ENCODE measurements around the gene KCNQ1. TPM values are rescaled to one million over a fixed set of nuclear protein-coding genes. Genes with fewer than 3 reads are reported as not detected.

The KCNQ1 gene
- total and polyA plus RNA-seq, 2 of the 13 experiments (the other 11 are each of a cell fraction or from before 2014, with no cell fraction given) = 0.02 to 0.08 TPM

GRCh38 chr11:2588809-2589537 is 144.2 kb downstream of the KCNQ1 start:
- WGBS (ENCODE audit: low lambda C conversion rate) = 48% methylated on average over 15 of the region's 29 CpGs
- H3K9ac ChIP-seq (ENCODE audit: insufficient read depth, low read depth, low read length) = no peak overlapping the region
- H3K4me2 ChIP-seq (ENCODE audit: low read depth, low read length) = no peak overlapping the region
- peaks cover 25 to 91% of the 10 kb centered on the region in 2 experiments for H3K27me3 ChIP-seq (ENCODE audit: control insufficient read depth in 1 of 2, insufficient read depth in 2 of 2, low read length in 2 of 2)
- H3K36me3 ChIP-seq (replicated peaks in 1 of 2; ENCODE audit: control insufficient read depth in 1 of 2, insufficient read depth in 2 of 2, low read length in 2 of 2) = no peaks in the 10 kb centered on the region
- H2AFZ ChIP-seq (ENCODE audit: low read length) = no peak overlapping the region
- H3K4me3 ChIP-seq (replicated peaks in 1 of 3; ENCODE audit: insufficient read depth in 1 of 3, low read depth in 2 of 3, low read length in 3 of 3) = no peak overlapping the region
- TF ChIP-seq CBX1 (IDR thresholded peaks at IDR 0.05; ENCODE audit: low read depth) (no peak), ZNF766 (CRISPR knock-in tag; IDR thresholded peaks at IDR 0.05; ENCODE audit: borderline replicate concordance) (no peak), ZNF484 (CRISPR knock-in tag; IDR thresholded peaks at IDR 0.05; ENCODE audit: borderline replicate concordance, low read depth) (no peak), ZNF773 (CRISPR knock-in tag; IDR thresholded peaks at IDR 0.05; ENCODE audit: borderline replicate concordance) (no peak), HCFC1 (IDR thresholded peaks at IDR 0.05; ENCODE audit: low read depth, low read length) (no peak), FOXM1 (CRISPR knock-in tag; IDR thresholded peaks at IDR 0.05) (no peak), ZFX (CRISPR knock-in tag; IDR thresholded peaks at IDR 0.05; ENCODE audit: low read depth) (no peak), ZBTB3 (CRISPR knock-in tag; IDR thresholded peaks at IDR 0.05; ENCODE audit: borderline replicate concordance, low read depth) (no peak), TGIF2 (CRISPR knock-in tag; IDR thresholded peaks at IDR 0.05) (no peak), TIGD3 (CRISPR knock-in tag; IDR thresholded peaks at IDR 0.05; ENCODE audit: borderline replicate concordance) (no peak), ZNF616 (CRISPR knock-in tag; IDR thresholded peaks at IDR 0.05; ENCODE audit: low read depth) (no peak), ZNF3 (CRISPR knock-in tag; IDR thresholded peaks at IDR 0.05) (no peak), RNF219 (CRISPR knock-in tag; IDR thresholded peaks at IDR 0.05) (no peak)
- in situ Hi-C loops (cut with HindIII; ENCODE audit: extremely low pct_ligation_motif_present, low pct_unique_long_range_greater_than_20kb) (no loop called here), intact Hi-C loops (cut with micrococcal nuclease; ENCODE audit: unreplicated experiment) (no loop called here)
- ATAC-seq (no peak), DNase-seq (ENCODE audit: low spot score) (no peak), FAIRE-seq (no peak)
- H3K9me3 ChIP-seq (ENCODE audit: low read length) = no peaks in the 10 kb centered on the region
- no peaks in the 10 kb centered on the region for H3K4me1 ChIP-seq (ENCODE audit: insufficient read depth, low read length)
- BruUV-seq (replicated peaks) = no TSS peak
- POLR2A ChIA-PET = no interaction called here
- H3K27ac ChIP-seq (ENCODE audit: extremely low read length, insufficient read depth, low read length) = no peak overlapping the region
- peaks cover 6% of the 10 kb centered on the region; the same call in 1 of the 2 replicates for H4K20me1 ChIP-seq (ENCODE audit: insufficient read depth, low read length)
- CTCF ChIA-PET (ENCODE audit: low intra/inter-chr PET ratio, low total read pairs) = no interaction called here
- H3K79me2 ChIP-seq (ENCODE audit: insufficient read depth, low read length) = no peaks in the 10 kb centered on the region

Data from HepG2 (cell line).